Endothelial cell of umbilical vein (primary cell): ENCODE results near the gene UROC1. TPM values are rescaled to one million over a fixed set of nuclear protein-coding genes. Genes with fewer than 3 reads are reported as not detected.

Source experiments
- BruUV-seq: library from RNA; stranded (reverse); fragments of 400-500 nt; replicated peaks from 2 replicates; lab custom pipeline; 2021; lab: Mats Ljungman, UMichigan
- CTCF ChIA-PET: fragments of 300-600, 350-600 bp; sonication (Branson Sonifier 250); formaldehyde crosslinking; loops from one replicate; lab custom pipeline; 2021; ENCODE audit warnings: antibody characterized with exemption, inconsistent platforms; lab: Charles Lee
- POLR2A ChIA-PET: fragments of 300-600, 350-600 bp; sonication (Branson Sonifier 250); formaldehyde crosslinking; loops from one replicate; lab custom pipeline; 2021; ENCODE audit warnings: antibody characterized with exemption, inconsistent platforms; lab: Charles Lee
- DNase-seq: peaks from one replicate; pipeline ENCODE4 v3.0.0-alpha.2; 2011; ENCODE audit warnings: low read depth, low spot score
- FAIRE-seq: peaks from 2 replicates; lab custom pipeline; 2011; peaks lifted over from hg19 to GRCh38; lab: Jason Lieb, UNC
- H2AFZ ChIP-seq: 2 replicates; pipeline ENCODE4 v1.6.0; 2012; ENCODE audit warnings: low read depth, low read length, control low read depth, inconsistent platforms
- H3K27ac ChIP-seq: 2 replicates; pipeline ENCODE4 v1.5.1; 2011; ENCODE audit warnings: low read depth, mild to moderate bottlenecking, control low read depth, low read length, moderate library complexity; ENCODE audit not compliant: insufficient read depth
- H3K27me3 ChIP-seq, 2 experiments: 2 replicates each; pipeline versions ENCODE4 v1.6.0 to v1.6.1; 2011; ENCODE audit warnings: low read length in 2 of 2, mixed read lengths in 1 of 2; ENCODE audit not compliant: control insufficient read depth in 2 of 2, insufficient read depth in 2 of 2
- H3K36me3 ChIP-seq, 2 experiments: 2 replicates in 1 of 2; 3 replicates in 1 of 2; pipeline ENCODE4 v1.5.1; 2011; ENCODE audit warnings: low read length in 2 of 2, mild to moderate bottlenecking in 1 of 2, moderate library complexity in 1 of 2; ENCODE audit not compliant: control insufficient read depth in 2 of 2, insufficient read depth in 2 of 2; ENCODE audit errors: extremely low read depth in 1 of 2
- H3K4me1 ChIP-seq: 3 replicates; pipeline ENCODE4 v1.5.1; 2011; ENCODE audit warnings: mild to moderate bottlenecking, low read length; ENCODE audit not compliant: control insufficient read depth, insufficient read depth; ENCODE audit errors: extremely low read depth
- H3K4me2 ChIP-seq: 2 replicates; pipeline ENCODE4 v1.6.1; 2011; ENCODE audit warnings: low read length, control low read depth, mixed read lengths; ENCODE audit not compliant: insufficient read depth
- H3K4me3 ChIP-seq, 3 experiments: fragments of 200-600 bp in 1 of 3; sonication (generic), shearing (Covaris generic) in 1 of 3; replicated peaks in 1 of 3; 2 replicates each; pipeline ENCODE4 v1.5.1; 2011 to 2016; ENCODE audit warnings: control low read depth in 3 of 3, low read length in 3 of 3, mild to moderate bottlenecking in 2 of 3, inconsistent platforms in 1 of 3, low read depth in 1 of 3, moderate library complexity in 1 of 3; ENCODE audit not compliant: insufficient read depth in 1 of 3
- H3K79me2 ChIP-seq: 2 replicates; pipeline ENCODE4 v1.6.0; 2012; ENCODE audit warnings: low read length, inconsistent platforms; ENCODE audit not compliant: control insufficient read depth, insufficient read depth
- H3K9ac ChIP-seq: replicated peaks from 2 replicates; pipeline ENCODE3; 2011; ENCODE audit warnings: low read length, control low read depth; ENCODE audit not compliant: insufficient read depth; ENCODE audit errors: extremely low read depth
- H3K9me1 ChIP-seq: replicated peaks from 3 replicates; pipeline ENCODE4 v1.6.0; 2011; ENCODE audit warnings: mild to moderate bottlenecking, low read length; ENCODE audit not compliant: control insufficient read depth, insufficient read depth; ENCODE audit errors: extremely low read depth
- H3K9me3 ChIP-seq: replicated peaks from 2 replicates; pipeline ENCODE4 v1.5.1; 2012; ENCODE audit warnings: low read length, inconsistent platforms; ENCODE audit not compliant: control insufficient read depth, insufficient read depth
- H4K20me1 ChIP-seq: replicated peaks from 2 replicates; pipeline ENCODE3; 2011; ENCODE audit warnings: mild to moderate bottlenecking, low read length; ENCODE audit not compliant: control insufficient read depth, insufficient read depth; ENCODE audit errors: extremely low read depth
- CTCF ChIP-seq, 2 donors: IDR thresholded peaks; 1 replicate in 1 of 2; 2 replicates in 1 of 2; pipeline ENCODE4 v1.5.1; 2011; ENCODE audit warnings: low read length in 2 of 2, mild to moderate bottlenecking in 2 of 2, moderate library complexity in 2 of 2, control low read depth in 1 of 2, inconsistent platforms in 1 of 2, low read depth in 1 of 2; ENCODE audit not compliant: insufficient read depth in 1 of 2; ENCODE audit errors: extremely low read depth in 1 of 2
- EZH2 ChIP-seq: IDR thresholded peaks from 2 replicates; pipeline ENCODE4 v1.6.1; 2012; ENCODE audit warnings: borderline replicate concordance, low read depth, mild to moderate bottlenecking, moderate library complexity, low read length, inconsistent platforms; ENCODE audit not compliant: severe bottlenecking
- FOS ChIP-seq: IDR thresholded peaks from 2 replicates; pipeline ENCODE4 v1.6.1; 2011; ENCODE audit warnings: mild to moderate bottlenecking, low read length, moderate library complexity, borderline replicate concordance; ENCODE audit not compliant: insufficient read depth
- GATA2 ChIP-seq: IDR thresholded peaks from 2 replicates; pipeline ENCODE4 v1.7.0; 2011; ENCODE audit warnings: low read depth, mild to moderate bottlenecking, moderate library complexity, mixed read lengths, low read length; ENCODE audit not compliant: insufficient read length, insufficient read depth
- JUN ChIP-seq: IDR thresholded peaks from 2 replicates; pipeline ENCODE4 v1.6.1; 2011; ENCODE audit warnings: borderline replicate concordance, low read depth; ENCODE audit not compliant: insufficient read length, insufficient read depth
- MAX ChIP-seq: IDR thresholded peaks from 2 replicates; pipeline ENCODE4 v1.6.1; 2011; ENCODE audit not compliant: insufficient read depth, insufficient read length
- MYC ChIP-seq: IDR thresholded peaks from one replicate; pipeline ENCODE4 v1.6.1; 2011; ENCODE audit warnings: mild to moderate bottlenecking, low read depth, low read length
- POLR2A ChIP-seq: IDR thresholded peaks from 2 replicates; pipeline ENCODE4 v1.6.1; 2012; ENCODE audit warnings: low read depth, mild to moderate bottlenecking, control low read depth, low read length
- POLR2AphosphoS5 ChIP-seq: IDR thresholded peaks from 2 replicates; pipeline ENCODE4 v1.6.1; 2012; ENCODE audit warnings: low read depth, mild to moderate bottlenecking, control low read depth, low read length, moderate library complexity; ENCODE audit not compliant: insufficient read depth
- dilution Hi-C: fragments of 300-500 bp; cut with MboI; formaldehyde crosslinking; loops from one replicate; pipeline ENCODE4 v1.15.0; 2019; ENCODE audit warnings: low sequenced_read_pairs; ENCODE audit not compliant: extremely low pct_ligation_motif_present
- intact Hi-C: fragments of 100-400 bp; cut with micrococcal nuclease; formaldehyde crosslinking; loops from one replicate; pipeline ENCODE4 v1.10.0; 2022
- polyA plus RNA-seq, 4 experiments: library from polyadenylated mRNA; depleted of rRNA in 3 of 4; stranded (reverse) in 3 of 4; unstranded in 1 of 4; fragments of >200 nt; gene quantifications; 2 replicates each; pipeline versions ENCODE4 v1.2.1 to v1.2.3, GENCODE V29; 2011 to 2012; ENCODE audit warnings: missing spikeins in 1 of 4
- total RNA-seq: library from RNA; stranded (reverse); gene quantifications from 2 replicates; pipeline ENCODE4 v1.2.3, GENCODE V29; 2021

UROC1 gene
- total and polyA plus RNA-seq, 2 donors (not counting 3 experiments of a cell fraction or from before 2014, with no cell fraction given) = not detected

- H3K4me1 ChIP-seq = no peaks in the 10 kb centered on the region
- H3K9me1 ChIP-seq = no peaks in the 10 kb centered on the region
- BruUV-seq = no TSS peak
- no peak overlapping the region for H3K9ac ChIP-seq
- H3K4me2 ChIP-seq = no peak overlapping the region
- intact Hi-C loops (no loop called here), dilution Hi-C loops (no loop called here)
- no peaks in the 10 kb centered on the region for H3K27me3 ChIP-seq
- no peaks in the 10 kb centered on the region for H3K9me3 ChIP-seq
- DNase-seq = no peak
- H4K20me1 ChIP-seq = no peaks in the 10 kb centered on the region
- H3K27ac ChIP-seq = no peak overlapping the region
- no peaks in the 10 kb centered on the region for H3K36me3 ChIP-seq
- CTCF ChIA-PET = interaction anchor here (1.5 kb wide), 1 partner anchor 20 kb away, joined by 3 read pairs; no protein-coding TSS in a partner anchor
- H3K79me2 ChIP-seq = no peaks in the 10 kb centered on the region
- POLR2A ChIA-PET = no interaction called here
- H2AFZ ChIP-seq = no peak overlapping the region
- TF ChIP-seq JUN (no peak), MAX (no peak), CTCF (IDR thresholded peaks at IDR 0.05; ENCODE audit: extremely low read depth in 1 of 2, insufficient read depth in 1 of 2, low read depth in 1 of 2, low read length in 2 of 2) (no peak), EZH2 (no peak), MYC (no peak), POLR2AphosphoS5 (no peak), POLR2A (no peak), FOS (no peak), GATA2 (no peak)
- no peak for FAIRE-seq
- no peak overlapping the region for H3K4me3 ChIP-seq
Measured at GRCh38 chr3:126509597-126510307, 7.8 kb downstream of the UROC1 start.
